GM23248 (cell line): ENCODE results near the gene ATRX. TPM values are rescaled to one million over a fixed set of nuclear protein-coding genes. Genes with fewer than 3 reads are reported as not detected.

Experiments used
- DNase-seq: peaks from one replicate; pipeline ENCODE4 v3.0.0-alpha.2; 2015
- H2AFZ ChIP-seq: fragments of 200-600 bp; sonication (generic); 2 replicates; pipeline ENCODE4 v1.6.1; 2016; ENCODE audit warnings: antibody characterized with exemption
- H3F3A ChIP-seq: fragments of 200-600 bp; sonication (generic); 2 replicates; pipeline ENCODE4 v1.6.1; 2016; ENCODE audit warnings: mild to moderate bottlenecking, antibody characterized with exemption, mixed run types; ENCODE audit not compliant: insufficient read depth
- H3K27ac ChIP-seq: fragments of 200-600 bp; sonication (generic); 2 replicates; pipeline ENCODE4 v1.5.1; 2016; ENCODE audit warnings: mild to moderate bottlenecking
- H3K27me3 ChIP-seq: fragments of 200-600 bp; sonication (generic); replicated peaks from 2 replicates; pipeline ENCODE4 v1.6.1; 2016; ENCODE audit warnings: mild to moderate bottlenecking; ENCODE audit not compliant: insufficient read depth
- H3K36me3 ChIP-seq: fragments of 200-600 bp; sonication (generic); 2 replicates; pipeline ENCODE4 v1.6.1; 2016; ENCODE audit warnings: low read depth, mild to moderate bottlenecking
- H3K4me1 ChIP-seq: fragments of 200-600 bp; sonication (generic); 2 replicates; pipeline ENCODE4 v1.6.1; 2016; ENCODE audit warnings: mild to moderate bottlenecking; ENCODE audit not compliant: insufficient read depth
- H3K4me2 ChIP-seq: fragments of 200-600 bp; sonication (generic); one replicate; pipeline ENCODE4 v1.6.1; 2016; ENCODE audit warnings: mild to moderate bottlenecking; ENCODE audit not compliant: unreplicated experiment
- H3K4me3 ChIP-seq: fragments of 200-600 bp; sonication (generic); 2 replicates; pipeline ENCODE4 v1.5.1; 2016; ENCODE audit warnings: mild to moderate bottlenecking
- H3K79me2 ChIP-seq: fragments of 200-600 bp; sonication (generic); 2 replicates; pipeline ENCODE4 v1.6.1; 2016; ENCODE audit warnings: mild to moderate bottlenecking; ENCODE audit not compliant: insufficient read depth
- H3K9ac ChIP-seq: fragments of 200-600 bp; sonication (generic); 2 replicates; pipeline ENCODE4 v1.6.1; 2016; ENCODE audit warnings: mild to moderate bottlenecking
- H3K9me2 ChIP-seq: fragments of 200-600 bp; sonication (generic); 2 replicates; pipeline ENCODE4 v1.6.1; 2016; ENCODE audit warnings: mixed run types, mild to moderate bottlenecking, moderate library complexity; ENCODE audit not compliant: insufficient read depth
- H3K9me3 ChIP-seq: fragments of 200-600 bp; sonication (generic); one replicate; pipeline ENCODE4 v1.6.1; 2017; ENCODE audit warnings: low read depth
- H4K20me1 ChIP-seq: fragments of 200-600 bp; sonication (generic); 2 replicates; pipeline ENCODE4 v1.6.0; 2016; ENCODE audit not compliant: insufficient read depth
- EZH2 ChIP-seq: fragments of 200-600 bp; sonication (generic); IDR thresholded peaks from 2 replicates; pipeline ENCODE4 v1.6.1; 2018; ENCODE audit warnings: antibody characterized with exemption, mild to moderate bottlenecking; ENCODE audit not compliant: insufficient read depth, poor library complexity, severe bottlenecking
- EZH2phosphoT487 ChIP-seq: fragments of 200-600 bp; sonication (generic); IDR thresholded peaks from 2 replicates; pipeline ENCODE4 v1.6.1; 2018; ENCODE audit warnings: antibody characterized with exemption, moderate library complexity, mild to moderate bottlenecking, low read depth; ENCODE audit not compliant: insufficient read depth
- WGBS, 2 experiments: methylation state at CpG; one replicate each; pipeline ENCODE4 v1.1.6; 2015 to 2017; ENCODE audit warnings: low lambda C conversion rate in 2 of 2, low coverage in 1 of 2; ENCODE audit errors: missing lambda C conversion rate in 2 of 2; 5-methylcytosine and 5-hydroxymethylcytosine counted together
- in situ Hi-C: fragments of 300-500 bp; cut with MboI; formaldehyde crosslinking; loops from 2 replicates; pipeline ENCODE4 v1.15.0; 2020
- polyA plus RNA-seq: library from polyadenylated mRNA; unstranded; fragments of >200 nt; fragmentation: Nextera tagmentation; extraction: Ambion mirVana; gene quantifications from 2 replicates; pipeline ENCODE4 v1.2.1, GENCODE V29; 2016
- total RNA-seq: library from RNA; depleted of rRNA; stranded (reverse); fragments of >200 nt; shearing (Covaris generic); gene quantifications from 2 replicates; pipeline ENCODE4 v1.2.3, GENCODE V29; 2014

The ATRX gene
- total and polyA plus RNA-seq, 2 experiments from 2014 or later, result 52.7 to 74.6 TPM

DNA sequence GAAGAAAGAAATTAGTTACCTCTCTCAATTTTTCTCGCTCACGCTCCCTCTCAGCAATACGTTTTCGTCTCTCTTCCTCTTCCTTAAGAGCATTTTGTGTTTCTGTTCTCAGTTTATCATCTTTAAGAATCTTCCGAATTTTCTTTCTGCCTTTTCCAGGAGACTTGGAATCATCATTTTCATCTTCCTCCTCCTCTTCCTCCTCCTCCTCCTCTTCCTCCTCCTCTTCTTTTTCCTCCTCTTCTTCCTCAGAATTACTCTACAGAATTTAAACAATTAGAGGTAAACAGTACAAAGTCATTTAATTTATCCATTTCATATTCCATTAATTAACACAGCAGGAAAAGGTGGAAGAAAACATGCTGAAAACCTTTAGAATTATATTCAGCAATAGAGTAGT, 133.9 kb downstream of the ATRX start:
- Histone ChIP-seq H3K27ac (no peak overlapping the region), H3K9ac (no peak overlapping the region), H3K79me2 (peaks cover 12% of the 10 kb centered on the region; the same call in 1 of the 2 replicates), H3K4me1 (peaks cover 10% of the 10 kb centered on the region; the same call in 1 of the 2 replicates), H3K36me3 (no peaks in the 10 kb centered on the region; the same call in 1 of the 2 replicates), H4K20me1 (no peaks in the 10 kb centered on the region), H3F3A (peaks cover 12% of the 10 kb centered on the region; the same call in 1 of the 2 replicates), H2AFZ (no peak overlapping the region), H3K27me3 (no peaks in the 10 kb centered on the region), H3K9me3 (no peaks in the 10 kb centered on the region), H3K4me2 (no peak overlapping the region), H3K9me2 (no peaks in the 10 kb centered on the region), H3K4me3 (no peak overlapping the region)
- TF ChIP-seq EZH2 (no peak), EZH2phosphoT487 (no peak)
- DNase-seq, result no peak
- in situ Hi-C loops, result no loop called here
- 98 to 100% methylated on average over 5 of the region's 5 CpGs for WGBS, 2 experiments

DNA sequence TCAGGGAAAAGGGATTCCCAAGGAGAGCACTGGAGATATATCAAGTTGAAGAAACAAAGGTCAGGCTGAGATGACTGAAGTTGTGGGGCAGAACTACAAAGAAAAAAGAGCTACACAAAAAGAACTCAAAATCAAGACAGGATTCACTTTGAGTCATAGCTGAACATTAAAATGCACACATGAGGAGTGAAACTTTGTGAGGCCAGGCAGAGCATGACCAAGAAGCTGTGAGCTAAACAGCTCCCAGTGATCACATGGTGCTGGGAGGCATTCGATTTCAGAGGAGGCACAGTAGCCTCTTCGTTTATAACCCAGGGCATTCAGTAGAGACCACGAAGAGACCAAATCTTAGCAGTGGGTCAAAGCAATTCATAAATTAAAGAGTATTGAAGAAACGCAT, 145.3 kb downstream of the ATRX start:
- H3K27me3 ChIP-seq, result no peaks in the 10 kb centered on the region
- no peak for DNase-seq
- in situ Hi-C loops, result no loop called here

GRCh38 chrX:77639820-77640219, 146.2 kb downstream of the ATRX start:
- Histone ChIP-seq H3K4me2 (no peak overlapping the region), H3K4me3 (no peak overlapping the region), H3K36me3 (no peaks in the 10 kb centered on the region), H3K9me3 (no peaks in the 10 kb centered on the region), H4K20me1 (no peaks in the 10 kb centered on the region), H3K79me2 (peaks cover 26% of the 10 kb centered on the region; the same call in 1 of the 2 replicates), H3K9me2 (no peaks in the 10 kb centered on the region), H3K9ac (no peak overlapping the region), H3K4me1 (peaks cover 5% of the 10 kb centered on the region; the same call in 1 of the 2 replicates), H3F3A (no peaks in the 10 kb centered on the region), H3K27me3 (no peaks in the 10 kb centered on the region), H2AFZ (no peak overlapping the region), H3K27ac (no peak overlapping the region)
- in situ Hi-C loops, result no loop called here
- DNase-seq, result no peak
- TF ChIP-seq EZH2phosphoT487, result no peak
- no peak for TF ChIP-seq EZH2
- 80 to 100% methylated on average over 1 of the region's 1 CpG for WGBS, 2 experiments

More for the DNA sequence above, 145.3 kb downstream of the ATRX start:
- WGBS, 2 experiments, result 80 to 85% methylated on average over 4 of the region's 4 CpGs
- no peak overlapping the region for H3K9ac ChIP-seq
- no peak overlapping the region for H3K4me2 ChIP-seq
- H3K9me3 ChIP-seq, result no peaks in the 10 kb centered on the region
- peaks cover 2% of the 10 kb centered on the region; the same call in 1 of the 2 replicates for H3K36me3 ChIP-seq
- H3F3A ChIP-seq, result no peaks in the 10 kb centered on the region
- H3K4me3 ChIP-seq, result no peak overlapping the region
- peaks cover 5% of the 10 kb centered on the region; the same call in 1 of the 2 replicates for H3K4me1 ChIP-seq
- no peak overlapping the region for H3K27ac ChIP-seq
- H4K20me1 ChIP-seq, result no peaks in the 10 kb centered on the region
- H3K9me2 ChIP-seq, result no peaks in the 10 kb centered on the region
- peaks cover 26% of the 10 kb centered on the region; the same call in 1 of the 2 replicates for H3K79me2 ChIP-seq
- H2AFZ ChIP-seq, result no peak overlapping the region
- TF ChIP-seq EZH2phosphoT487, result no peak
- no peak for TF ChIP-seq EZH2

GRCh38 chrX:77638397-77638796, 147.6 kb downstream of the ATRX start:
- no peak for DNase-seq
- Histone ChIP-seq H3F3A (no peaks in the 10 kb centered on the region), H3K9me3 (no peaks in the 10 kb centered on the region), H3K9me2 (no peaks in the 10 kb centered on the region), H3K4me3 (no peak overlapping the region), H2AFZ (no peak overlapping the region), H3K27ac (no peak overlapping the region), H3K4me2 (no peak overlapping the region), H3K27me3 (no peaks in the 10 kb centered on the region), H3K9ac (no peak overlapping the region), H3K79me2 (peaks cover 26% of the 10 kb centered on the region; the same call in 1 of the 2 replicates), H3K4me1 (peaks cover 5% of the 10 kb centered on the region; the same call in 1 of the 2 replicates), H3K36me3 (no peaks in the 10 kb centered on the region), H4K20me1 (no peaks in the 10 kb centered on the region)
- WGBS, 2 experiments, result 78 to 86% methylated on average over 4 to 8 of the region's 8 CpGs
- no peak for TF ChIP-seq EZH2phosphoT487
- no peak for TF ChIP-seq EZH2
- in situ Hi-C loops, result no loop called here

DNA sequence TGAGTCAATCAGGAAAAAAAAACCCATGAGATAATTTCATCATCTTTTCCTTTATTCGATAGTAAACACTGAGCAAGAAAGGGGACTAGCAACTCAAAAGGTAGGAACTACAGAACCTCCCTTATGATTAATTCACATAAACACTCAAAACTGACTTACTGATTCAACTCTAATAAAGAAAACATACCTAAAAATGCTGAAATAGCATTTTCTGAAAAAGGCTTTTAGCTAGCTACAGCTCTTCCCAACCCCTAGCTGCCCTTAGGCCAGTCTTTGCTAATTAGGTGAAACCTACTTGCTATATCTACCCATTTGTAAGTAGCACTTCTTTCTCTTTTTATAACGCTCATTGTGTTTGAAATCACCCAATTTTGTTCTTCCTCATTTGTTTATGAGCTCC, 150.6 kb downstream of the ATRX start:
- peaks cover 12% of the 10 kb centered on the region; the same call in 1 of the 2 replicates for H3K79me2 ChIP-seq
- in situ Hi-C loops, result no loop called here
- WGBS, 2 experiments, result 93 to 94% methylated on average over 1 to 2 of the region's 2 CpGs
- no peaks in the 10 kb centered on the region for H3K36me3 ChIP-seq
- H2AFZ ChIP-seq, result no peak overlapping the region
- H3K9me2 ChIP-seq, result no peaks in the 10 kb centered on the region
- TF ChIP-seq EZH2phosphoT487, result no peak
- TF ChIP-seq EZH2, result no peak
- H3K4me3 ChIP-seq, result no peak overlapping the region
- H3K27ac ChIP-seq, result no peak overlapping the region
- no peaks in the 10 kb centered on the region for H4K20me1 ChIP-seq
- no peaks in the 10 kb centered on the region for H3K9me3 ChIP-seq
- H3K9ac ChIP-seq, result no peak overlapping the region
- no peaks in the 10 kb centered on the region for H3K4me1 ChIP-seq
- H3K4me2 ChIP-seq, result no peak overlapping the region
- DNase-seq, result no peak
- no peaks in the 10 kb centered on the region for H3K27me3 ChIP-seq
- no peaks in the 10 kb centered on the region for H3F3A ChIP-seq
